Uterus (tissue), 2 donors: ENCODE results near the gene PHOSPHO1.

Experiments used
- POLR2A ChIP-seq, 2 donors: fragments of 450-650 bp; IDR thresholded peaks; one replicate each; pipeline ENCODE4 v1.6.1; 2016; ENCODE audit warnings: antibody characterized with exemption in 2 of 2, mild to moderate bottlenecking in 1 of 2, moderate library complexity in 1 of 2
- TF ChIP-seq, protein P1 (sequence below), 4 experiments: fragments of 200-600 bp in 2 of 4; fragments of 450-650 bp in 2 of 4; sonication (generic) in 2 of 4; IDR thresholded peaks; one replicate each; pipeline ENCODE4 v1.5.1; 2016 to 2019; ENCODE audit warnings: antibody characterized with exemption in 4 of 4, mild to moderate bottlenecking in 2 of 4, moderate library complexity in 1 of 4

DNA sequence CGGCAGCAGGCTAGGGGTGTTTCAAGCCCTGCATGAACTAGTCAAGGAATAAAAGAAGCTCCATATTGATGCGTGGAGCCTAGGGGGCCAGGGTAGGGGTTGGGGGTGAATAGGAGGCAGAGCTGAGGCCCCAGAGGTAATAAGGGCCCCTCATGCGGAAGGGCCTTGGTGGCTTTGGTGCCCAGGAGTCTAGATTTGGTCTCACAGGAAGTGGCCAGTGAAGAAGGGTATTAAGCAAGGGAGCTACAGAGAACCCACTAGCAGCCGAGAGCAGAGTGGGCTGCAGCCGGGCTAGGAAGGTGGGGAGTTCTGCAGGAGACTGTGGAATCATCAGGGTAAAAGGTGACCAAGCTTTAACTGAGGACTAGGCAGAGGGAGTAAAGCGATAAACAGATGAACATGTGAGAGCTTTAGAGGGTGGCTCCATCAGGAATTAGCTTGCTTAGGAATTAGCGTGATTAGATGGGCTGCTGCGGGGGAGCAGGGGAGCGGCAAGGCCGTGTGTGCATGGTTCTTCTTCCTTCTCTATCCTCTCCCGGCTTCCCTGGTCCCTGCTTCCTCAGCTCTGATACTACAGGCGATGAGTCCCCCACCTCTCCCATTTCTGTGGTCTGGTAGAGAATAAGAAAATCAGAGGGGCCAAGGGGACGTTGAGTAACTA, 30.0 kb downstream of the PHOSPHO1 start:
- TF ChIP-seq POLR2A (IDR thresholded peaks at IDR 0.05): no peak
- TF ChIP-seq, protein P1, sequence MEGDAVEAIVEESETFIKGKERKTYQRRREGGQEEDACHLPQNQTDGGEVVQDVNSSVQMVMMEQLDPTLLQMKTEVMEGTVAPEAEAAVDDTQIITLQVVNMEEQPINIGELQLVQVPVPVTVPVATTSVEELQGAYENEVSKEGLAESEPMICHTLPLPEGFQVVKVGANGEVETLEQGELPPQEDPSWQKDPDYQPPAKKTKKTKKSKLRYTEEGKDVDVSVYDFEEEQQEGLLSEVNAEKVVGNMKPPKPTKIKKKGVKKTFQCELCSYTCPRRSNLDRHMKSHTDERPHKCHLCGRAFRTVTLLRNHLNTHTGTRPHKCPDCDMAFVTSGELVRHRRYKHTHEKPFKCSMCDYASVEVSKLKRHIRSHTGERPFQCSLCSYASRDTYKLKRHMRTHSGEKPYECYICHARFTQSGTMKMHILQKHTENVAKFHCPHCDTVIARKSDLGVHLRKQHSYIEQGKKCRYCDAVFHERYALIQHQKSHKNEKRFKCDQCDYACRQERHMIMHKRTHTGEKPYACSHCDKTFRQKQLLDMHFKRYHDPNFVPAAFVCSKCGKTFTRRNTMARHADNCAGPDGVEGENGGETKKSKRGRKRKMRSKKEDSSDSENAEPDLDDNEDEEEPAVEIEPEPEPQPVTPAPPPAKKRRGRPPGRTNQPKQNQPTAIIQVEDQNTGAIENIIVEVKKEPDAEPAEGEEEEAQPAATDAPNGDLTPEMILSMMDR (IDR thresholded peaks at IDR 0.05): no peak
